ENCODE results near the gene ZNF627.
A peak's percentile ranks its signal among the peaks of the same experiment; 100 is the strongest.
"Not testable (repeated sequence)": the region's sequence is repeated elsewhere in the genome, so short reads cannot be mapped to it uniquely, and the experiment has no call there.

The ZNF627 gene

GRCh38 chr19:11596156-11596555, 1.1 kb upstream of the ZNF627 start:
- Histone ChIP-seq H3K36me3 (replicated peaks) (peaks cover 3% of the 10 kb centered on the region), H3K4me3 (ENCODE audit: low read depth, low read length) (no peak overlapping the region), H3K27ac (no peak overlapping the region), H3K27me3 (replicated peaks) (no peaks in the 10 kb centered on the region)
- DNase-seq, result no peak
- TF ChIP-seq, protein P1, sequence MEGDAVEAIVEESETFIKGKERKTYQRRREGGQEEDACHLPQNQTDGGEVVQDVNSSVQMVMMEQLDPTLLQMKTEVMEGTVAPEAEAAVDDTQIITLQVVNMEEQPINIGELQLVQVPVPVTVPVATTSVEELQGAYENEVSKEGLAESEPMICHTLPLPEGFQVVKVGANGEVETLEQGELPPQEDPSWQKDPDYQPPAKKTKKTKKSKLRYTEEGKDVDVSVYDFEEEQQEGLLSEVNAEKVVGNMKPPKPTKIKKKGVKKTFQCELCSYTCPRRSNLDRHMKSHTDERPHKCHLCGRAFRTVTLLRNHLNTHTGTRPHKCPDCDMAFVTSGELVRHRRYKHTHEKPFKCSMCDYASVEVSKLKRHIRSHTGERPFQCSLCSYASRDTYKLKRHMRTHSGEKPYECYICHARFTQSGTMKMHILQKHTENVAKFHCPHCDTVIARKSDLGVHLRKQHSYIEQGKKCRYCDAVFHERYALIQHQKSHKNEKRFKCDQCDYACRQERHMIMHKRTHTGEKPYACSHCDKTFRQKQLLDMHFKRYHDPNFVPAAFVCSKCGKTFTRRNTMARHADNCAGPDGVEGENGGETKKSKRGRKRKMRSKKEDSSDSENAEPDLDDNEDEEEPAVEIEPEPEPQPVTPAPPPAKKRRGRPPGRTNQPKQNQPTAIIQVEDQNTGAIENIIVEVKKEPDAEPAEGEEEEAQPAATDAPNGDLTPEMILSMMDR (IDR thresholded peaks at IDR 0.05; ENCODE audit: low read depth, low read length, missing control alignments), result no peak
- in situ Hi-C loops (cut with HindIII; ENCODE audit: low pct_ligation_motif_present, low sequenced_read_pairs), result no loop called here

DNA sequence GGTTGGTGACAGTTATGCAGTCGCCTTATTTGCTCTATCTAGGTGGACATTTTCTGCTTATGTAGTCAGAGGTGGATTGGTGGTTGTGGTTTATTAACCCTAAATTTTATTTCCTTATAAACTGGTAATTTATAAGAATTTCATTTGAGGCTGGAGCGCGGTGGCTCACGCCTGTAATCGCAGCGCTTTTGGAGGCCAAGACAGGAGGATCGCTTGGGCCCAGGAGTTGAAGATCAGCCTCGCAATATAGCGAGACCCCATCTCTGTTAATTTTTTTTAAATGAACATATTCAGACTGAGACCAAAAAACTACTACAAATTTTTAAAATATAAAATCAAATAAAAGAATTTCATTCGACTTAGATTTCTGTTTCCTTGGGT, 810 bp downstream of the ZNF627 start:
- TF ChIP-seq, protein P1 (IDR thresholded peaks at IDR 0.05; ENCODE audit: low read depth, low read length, missing control alignments), result no peak
- in situ Hi-C loops (cut with HindIII; ENCODE audit: low pct_ligation_motif_present, low sequenced_read_pairs), result no loop called here

DNA sequence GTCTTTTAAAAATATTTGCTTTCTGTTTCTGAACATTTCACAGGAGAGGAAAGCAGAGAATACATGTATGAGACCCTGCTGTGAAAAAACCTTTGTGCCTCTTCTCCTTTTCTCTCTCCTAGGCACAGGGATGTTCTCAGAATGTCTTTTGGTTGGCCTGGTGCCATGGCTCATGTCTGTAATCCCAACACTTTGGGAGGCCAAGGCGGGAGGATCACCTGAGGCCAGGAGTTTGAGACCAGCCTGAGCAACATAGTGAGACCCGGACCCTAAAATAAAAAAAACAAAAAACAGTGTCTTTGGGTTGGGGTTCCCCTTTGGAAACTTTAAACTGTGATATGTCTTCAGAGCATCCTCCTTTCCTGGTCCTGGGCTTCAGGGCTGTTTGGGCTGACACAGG, 1.5 kb downstream of the ZNF627 start:
- in situ Hi-C loops (cut with HindIII; ENCODE audit: low pct_ligation_motif_present, low sequenced_read_pairs), result no loop called here
- no peak for DNase-seq
- Histone ChIP-seq H3K27ac (no peak overlapping the region), H3K36me3 (replicated peaks) (peaks cover 6% of the 10 kb centered on the region), H3K4me3 (ENCODE audit: low read depth, low read length) (no peak overlapping the region), H3K27me3 (replicated peaks) (no peaks in the 10 kb centered on the region)
- TF ChIP-seq, protein P1 (IDR thresholded peaks at IDR 0.05; ENCODE audit: low read depth, low read length, missing control alignments), result no peak

More for the DNA sequence above, 810 bp downstream of the ZNF627 start:
- Histone ChIP-seq H3K36me3 (replicated peaks) (peaks cover 6% of the 10 kb centered on the region), H3K27ac (peak overlapping the region; percentile 98), H3K27me3 (replicated peaks) (no peaks in the 10 kb centered on the region), H3K4me3 (ENCODE audit: low read depth, low read length) (peak overlapping the region; percentile 89)
- DNase-seq, result peak; percentile 2

DNA sequence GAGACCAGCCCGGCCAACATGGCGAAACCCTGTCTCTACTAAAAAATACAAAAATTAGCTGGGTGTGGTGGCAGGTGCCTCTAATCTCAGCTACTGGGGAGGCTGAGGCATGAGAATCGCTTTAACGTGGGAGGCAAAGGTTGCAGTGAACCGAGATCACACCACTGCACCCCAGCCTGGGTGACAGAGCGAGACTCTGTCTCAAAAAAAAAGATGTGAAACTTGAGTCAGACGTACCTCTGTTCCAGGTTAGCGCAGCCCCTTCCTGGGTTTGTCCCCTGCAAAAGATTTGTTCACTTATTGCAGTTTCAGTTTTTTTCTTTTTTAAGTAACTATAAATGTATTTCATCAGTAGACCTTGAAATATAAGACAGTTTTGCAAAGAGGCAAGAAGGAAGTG, 2.4 kb downstream of the ZNF627 start:
- H3K27me3 ChIP-seq (replicated peaks); H3K4me3 ChIP-seq (ENCODE audit: low read depth, low read length); DNase-seq; in situ Hi-C loops (cut with HindIII; ENCODE audit: low pct_ligation_motif_present, low sequenced_read_pairs); H3K27ac ChIP-seq; H3K36me3 ChIP-seq (replicated peaks): not testable (repeated sequence)

DNA sequence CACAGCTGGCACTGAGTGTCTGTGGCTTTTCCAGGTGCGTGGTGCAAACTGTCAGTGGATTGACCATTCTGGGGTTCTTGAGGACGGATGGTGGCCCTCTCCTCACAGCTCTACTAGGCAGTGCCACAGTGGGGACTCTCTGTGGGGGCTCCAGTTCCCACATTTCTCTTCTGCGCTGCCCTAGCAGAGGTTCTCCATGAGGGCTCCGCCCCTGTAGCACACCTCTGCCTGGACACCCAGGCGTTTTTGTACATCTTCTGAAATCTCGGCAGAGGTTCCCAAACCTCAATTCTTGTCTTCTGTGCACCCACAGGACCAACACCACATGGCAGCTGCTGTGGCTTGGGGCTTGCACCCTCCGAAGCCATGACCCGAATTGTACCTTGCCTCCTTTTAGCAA, 9.2 kb downstream of the ZNF627 start:
- Histone ChIP-seq H3K27ac (no peak overlapping the region), H3K4me3 (ENCODE audit: low read depth, low read length) (no peak overlapping the region), H3K27me3 (replicated peaks) (no peaks in the 10 kb centered on the region), H3K36me3 (replicated peaks) (peaks cover 17% of the 10 kb centered on the region)
- TF ChIP-seq, protein P1 (IDR thresholded peaks at IDR 0.05; ENCODE audit: low read depth, low read length, missing control alignments), result no peak
- DNase-seq, result no peak
- in situ Hi-C loops (cut with HindIII; ENCODE audit: low pct_ligation_motif_present, low sequenced_read_pairs), result no loop called here

DNA sequence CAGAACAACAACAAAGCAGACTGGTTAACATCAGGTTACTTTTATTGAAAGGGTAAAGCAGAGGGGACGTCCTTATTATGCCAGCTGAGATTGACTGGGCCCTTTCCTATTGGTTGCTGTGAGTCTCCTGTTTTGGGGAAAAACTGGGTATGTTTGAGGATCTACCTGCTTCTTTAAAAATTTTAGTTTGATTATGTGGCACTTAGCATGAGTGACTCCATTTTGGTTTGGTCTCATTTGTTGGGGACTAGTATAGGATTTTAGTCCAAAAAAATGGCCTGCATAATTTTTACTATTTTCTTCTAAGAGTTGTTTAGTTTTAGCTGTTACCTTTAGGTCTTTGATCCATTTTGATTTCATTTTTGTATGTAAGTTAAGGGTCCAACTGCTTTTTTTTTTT, 14.4 kb downstream of the ZNF627 start:
- Histone ChIP-seq H3K27me3 (replicated peaks) (no peaks in the 10 kb centered on the region), H3K4me3 (ENCODE audit: low read depth, low read length) (no peak overlapping the region), H3K27ac (no peak overlapping the region), H3K36me3 (replicated peaks) (peaks cover 28% of the 10 kb centered on the region)
- in situ Hi-C loops (cut with HindIII; ENCODE audit: low pct_ligation_motif_present, low sequenced_read_pairs), result no loop called here
- DNase-seq, result no peak
- TF ChIP-seq, protein P1 (IDR thresholded peaks at IDR 0.05; ENCODE audit: low read depth, low read length, missing control alignments), result no peak

Data from brain microvascular endothelial cell (primary cell).